ENCODE measurements around the gene RPH3AL.
"Not testable (repeated sequence)": the region's sequence is repeated elsewhere in the genome, so short reads cannot be mapped to it uniquely, and the experiment has no call there.

Gene RPH3AL

DNA sequence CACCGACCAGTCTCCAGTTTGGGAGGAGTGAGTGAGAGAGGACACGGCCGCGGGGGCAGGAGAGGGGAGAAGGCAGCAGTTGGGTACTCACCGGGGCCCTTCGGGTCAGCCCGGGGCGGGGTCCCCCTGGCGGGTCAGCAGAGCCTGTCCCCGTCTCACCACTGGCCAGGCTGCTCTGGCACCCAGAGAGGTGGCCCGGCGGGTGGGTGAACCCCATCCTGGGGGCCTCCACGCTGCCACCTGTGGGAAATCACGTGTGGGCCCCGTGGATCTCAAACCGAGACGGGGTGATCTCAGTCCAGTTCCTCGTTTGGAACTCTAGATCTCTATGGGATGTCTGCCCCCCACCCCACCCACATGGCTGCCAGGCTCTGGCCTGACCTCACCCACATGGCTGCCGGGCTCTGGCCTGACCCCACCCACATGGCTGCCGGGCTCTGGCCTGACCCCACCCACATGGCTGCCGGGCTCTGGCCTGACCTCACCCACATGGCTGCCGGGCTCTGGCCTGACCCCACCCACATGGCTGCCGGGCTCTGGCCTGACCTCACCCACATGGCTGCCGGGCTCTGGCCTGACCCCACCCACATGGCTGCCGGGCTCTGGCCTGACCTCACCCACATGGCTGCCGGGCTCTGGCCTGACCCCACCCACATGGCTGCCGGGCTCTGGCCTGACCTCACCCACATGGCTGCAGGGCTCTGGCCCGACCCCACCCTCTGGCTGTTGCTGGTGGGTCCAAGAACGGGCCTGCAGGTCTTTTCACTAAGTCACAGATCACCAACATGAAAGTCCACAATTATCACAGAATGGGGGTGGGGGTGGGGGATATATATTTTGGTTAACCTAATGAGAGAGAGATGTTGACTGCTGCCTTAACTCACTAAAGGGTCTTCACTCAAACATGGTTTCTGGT lies 136.8 kb downstream of the RPH3AL start:
- not testable (repeated sequence) for DNase-seq

DNA sequence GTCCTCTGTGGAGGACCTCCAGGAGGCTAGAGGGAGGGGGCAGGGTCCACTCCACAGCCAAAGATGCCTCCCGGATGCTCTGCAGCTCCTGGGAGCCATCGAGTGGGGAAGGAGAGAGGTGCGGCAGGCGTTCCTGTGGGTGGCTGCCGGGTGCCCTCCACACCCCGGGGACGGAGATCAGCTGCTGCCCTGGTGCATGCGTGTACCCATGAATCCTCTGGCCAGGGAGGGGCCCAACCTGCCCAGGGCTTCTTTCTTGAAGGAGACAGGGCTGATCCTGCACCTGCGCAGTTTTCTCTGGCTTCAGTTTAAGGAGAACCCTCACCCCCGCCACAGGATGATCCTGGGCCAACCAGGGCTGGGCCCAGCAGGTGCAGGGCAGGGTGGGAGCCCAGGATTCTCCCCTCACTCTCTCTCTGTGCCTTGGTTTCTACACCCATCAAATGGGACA lies 137.7 kb downstream of the RPH3AL start:
- no peak for DNase-seq

DNA sequence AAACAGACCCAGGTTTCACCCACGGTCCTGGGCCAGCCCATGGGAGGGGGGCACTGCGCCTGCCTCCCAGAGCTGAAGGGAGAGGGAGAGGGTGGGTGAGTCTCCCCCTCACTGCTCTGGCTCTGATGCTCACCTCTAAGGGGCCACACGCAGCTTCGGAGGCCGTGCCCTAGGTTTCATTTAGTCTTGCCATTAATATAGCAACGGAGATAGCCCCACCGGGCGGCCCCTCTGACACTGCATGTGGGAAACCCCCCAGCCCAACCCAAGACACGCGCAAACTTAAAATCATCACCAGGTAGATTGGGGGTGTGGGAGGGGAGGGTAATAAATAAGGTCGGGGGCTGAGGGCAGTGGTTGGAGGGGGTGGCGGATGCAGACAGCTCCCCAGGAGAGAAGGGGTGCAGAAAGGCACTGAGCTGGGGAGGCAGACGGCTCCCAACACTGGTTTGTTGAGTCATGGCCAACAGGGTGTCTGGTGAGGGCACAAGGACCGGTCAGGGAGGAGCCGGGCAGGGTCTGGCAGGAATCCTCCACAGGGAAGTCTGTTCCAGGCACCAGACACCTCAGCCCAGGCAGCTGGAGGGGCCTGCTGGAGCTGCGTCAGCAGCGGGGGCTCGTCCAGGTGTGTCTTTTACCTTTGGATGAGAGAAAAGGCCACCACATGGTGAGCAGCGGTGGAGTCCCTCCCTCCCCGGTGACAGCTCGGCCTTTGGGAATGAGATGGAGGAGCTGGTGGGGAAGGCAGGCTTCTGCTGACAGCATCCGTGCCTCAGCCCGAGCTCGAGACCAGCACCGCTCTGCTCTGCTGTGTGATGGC lies 139.1 kb downstream of the RPH3AL start:
- no peak for DNase-seq

- DNase-seq = no peak
These were observed 142.2 kb downstream of the RPH3AL start for GRCh38 chr17:210402-210801.

DNA sequence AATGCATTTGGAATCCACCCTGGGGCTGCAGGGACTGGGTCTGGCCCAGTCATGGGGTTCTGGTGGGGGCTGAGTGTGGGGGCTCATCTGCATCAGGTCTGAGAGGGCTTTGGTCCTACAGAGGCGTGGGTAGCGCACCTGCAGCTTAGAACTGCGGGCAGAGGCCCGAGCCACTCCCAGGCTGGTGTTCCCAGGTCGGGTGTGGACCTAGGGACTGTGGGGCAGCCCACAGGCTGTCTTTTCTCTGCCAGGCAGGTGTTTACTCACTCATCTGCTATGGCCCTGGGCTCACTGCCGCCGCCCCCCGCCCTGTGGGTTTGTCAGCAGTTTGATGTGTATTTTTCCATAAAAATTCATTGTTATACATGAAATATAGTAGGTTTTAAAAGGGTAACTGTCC lies 144.2 kb downstream of the RPH3AL start:
- DNase-seq = no peak

GRCh38 chr17:207775-208174 lies 144.8 kb downstream of the RPH3AL start:
- DNase-seq = no peak

GRCh38 chr17:206941-207560 lies 145.6 kb downstream of the RPH3AL start:
- no peak for DNase-seq

DNA sequence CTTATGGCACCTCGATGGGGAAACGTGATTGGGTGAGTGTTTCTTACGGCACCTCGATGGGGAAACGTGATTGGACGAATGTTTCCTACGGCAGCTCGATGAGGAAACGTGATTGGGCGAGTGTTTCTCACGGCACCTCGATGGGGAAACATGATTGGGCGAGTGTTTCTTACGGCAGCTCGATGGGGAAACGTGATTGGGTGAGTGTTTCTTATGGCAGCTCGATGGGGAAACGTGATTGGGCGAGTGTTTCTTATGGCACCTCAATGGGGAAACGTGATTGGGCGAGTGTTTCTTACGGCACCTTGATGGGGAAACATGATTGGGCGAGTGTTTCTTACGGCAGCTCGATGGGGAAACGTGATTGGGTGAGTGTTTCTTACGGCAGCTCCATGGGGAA lies 146.1 kb downstream of the RPH3AL start:
- DNase-seq = not testable (repeated sequence)

GRCh38 chr17:205817-206216 lies 146.8 kb downstream of the RPH3AL start:
- no peak for DNase-seq

DNA sequence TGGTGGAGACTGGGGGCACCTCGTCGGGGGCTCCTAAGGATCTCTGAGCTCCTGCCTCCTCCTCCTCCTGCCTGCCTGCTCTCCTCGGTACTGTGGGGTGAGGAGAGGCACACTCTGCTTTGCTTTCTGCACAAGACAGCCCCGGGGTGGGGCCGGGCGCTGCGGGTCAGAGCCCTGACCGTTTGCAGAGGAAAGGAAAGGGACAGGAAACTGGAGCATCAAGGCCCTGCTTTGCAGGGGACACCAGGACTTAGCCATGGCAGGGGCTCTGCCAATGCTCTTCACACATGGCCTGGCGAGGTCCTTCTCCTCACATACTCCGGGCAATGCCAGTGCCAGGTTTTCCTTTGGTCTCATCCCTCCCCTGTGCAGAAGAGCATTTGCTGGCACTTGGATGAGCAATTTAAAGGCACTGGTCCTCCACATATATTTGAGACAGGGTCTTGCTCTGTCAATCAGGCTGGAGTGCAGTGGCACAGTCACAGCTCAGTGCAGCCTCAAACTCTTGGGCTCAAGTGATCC lies 147.4 kb downstream of the RPH3AL start:
- DNase-seq = no peak

GRCh38 chr17:204427-205147 lies 148.0 kb downstream of the RPH3AL start:
- DNase-seq = no peak

DNA sequence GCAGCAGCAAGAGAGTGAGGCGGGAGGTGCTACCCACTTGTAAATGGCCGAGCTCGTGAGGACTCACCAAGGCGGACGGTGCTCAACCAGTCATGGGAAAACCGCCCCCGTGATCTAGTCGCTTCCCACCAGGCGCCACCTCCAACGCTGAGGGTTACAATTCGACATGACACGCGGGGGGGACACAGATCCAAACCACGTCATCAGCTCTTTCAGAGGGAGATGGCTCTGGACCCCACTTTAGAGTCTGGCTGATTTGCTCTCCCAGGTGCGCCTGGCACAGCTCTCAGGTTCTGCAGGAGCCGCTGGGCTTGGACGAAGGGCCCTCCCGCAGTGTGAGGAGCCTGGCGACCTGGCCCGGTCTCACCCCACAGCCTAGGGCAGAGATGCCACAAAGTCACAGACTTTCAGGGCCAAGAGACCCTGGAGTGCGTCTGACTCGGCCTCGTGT lies 150.1 kb downstream of the RPH3AL start:
- no peak for DNase-seq

DNA sequence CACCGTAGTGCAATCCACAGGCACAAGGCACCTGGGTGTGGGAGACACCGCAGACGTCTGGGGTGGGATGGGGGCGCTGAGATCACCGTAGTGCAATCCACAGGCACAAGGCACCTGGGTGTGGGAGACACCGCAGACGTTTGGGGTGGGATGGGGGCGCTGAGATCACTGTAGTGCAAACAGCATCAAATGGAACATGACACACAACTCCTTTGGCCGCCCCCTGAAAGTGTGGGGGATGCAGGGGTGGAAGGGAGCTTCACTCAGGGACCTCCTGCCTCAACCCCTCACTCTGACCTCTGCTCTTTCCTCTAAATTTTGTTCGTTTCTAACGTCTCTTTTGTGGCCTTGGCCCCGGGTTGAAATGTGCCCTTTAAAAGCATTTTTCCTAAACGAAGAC lies 150.9 kb downstream of the RPH3AL start:
- DNase-seq = not testable (repeated sequence)

DNA sequence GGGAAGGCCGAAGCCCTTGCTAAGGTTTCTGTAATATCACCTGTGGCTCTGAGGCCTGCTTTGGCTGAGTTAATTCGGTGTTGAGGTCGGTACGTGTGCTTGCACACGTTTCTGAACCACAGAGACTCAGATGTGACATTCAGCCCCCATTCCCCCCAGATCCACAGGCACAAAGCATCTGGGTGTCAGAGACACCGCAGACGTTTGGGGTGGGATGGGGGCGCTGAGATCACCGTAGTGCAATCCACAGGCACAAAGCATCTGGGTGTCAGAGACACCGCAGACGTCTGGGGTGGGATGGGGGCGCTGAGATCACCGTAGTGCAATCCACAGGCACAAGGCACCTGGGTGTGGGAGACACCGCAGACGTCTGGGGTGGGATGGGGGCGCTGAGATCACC lies 151.3 kb downstream of the RPH3AL start:
- not testable (repeated sequence) for DNase-seq

- no peak for DNase-seq
These were observed 152.0 kb downstream of the RPH3AL start for GRCh38 chr17:200586-200985.

- no peak for DNase-seq
These were observed 152.6 kb downstream of the RPH3AL start for GRCh38 chr17:199806-200545.

DNA sequence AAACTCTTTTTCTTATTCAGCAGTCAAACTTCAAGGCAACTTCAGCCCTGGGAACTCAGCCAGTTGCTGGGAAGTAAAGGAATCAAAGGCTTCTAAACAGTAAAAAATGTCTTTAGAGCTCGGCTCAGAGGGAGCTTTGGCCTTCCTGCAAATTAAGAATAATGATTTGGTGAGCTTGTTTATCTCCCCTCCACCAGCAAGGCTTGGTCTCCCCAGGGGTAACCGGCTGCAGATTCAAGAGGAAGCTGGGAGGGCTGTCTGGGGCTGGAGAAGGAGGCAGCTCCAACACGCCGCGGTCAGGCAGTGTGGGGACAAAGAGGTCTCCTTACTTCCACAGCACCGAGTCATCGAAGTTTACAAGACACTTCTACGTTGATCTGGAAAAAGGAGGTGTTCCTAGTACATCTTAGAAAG lies 153.4 kb downstream of the RPH3AL start:
- DNase-seq = no peak

DNA sequence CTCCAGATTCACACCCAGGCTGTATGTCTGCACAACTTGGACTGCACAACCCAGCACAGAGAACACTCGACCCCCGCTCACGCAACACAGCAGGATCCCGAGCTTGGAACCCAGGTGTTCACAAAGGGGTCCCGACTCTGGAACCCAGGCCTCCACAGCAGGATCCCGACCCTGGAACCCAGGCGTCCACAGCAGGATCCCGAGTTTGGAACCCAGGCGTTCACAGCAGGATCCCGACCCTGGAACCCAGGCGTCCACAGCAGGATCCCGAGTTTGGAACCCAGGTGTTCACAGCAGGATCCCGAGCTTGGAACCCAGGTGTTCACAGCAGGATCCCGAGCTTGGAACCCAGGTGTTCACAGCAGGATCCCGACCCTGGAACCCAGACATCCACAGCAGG lies 154.4 kb downstream of the RPH3AL start:
- DNase-seq = not testable (repeated sequence)

- DNase-seq = no peak
These were observed 155.3 kb downstream of the RPH3AL start for GRCh38 chr17:197352-197751.

DNA sequence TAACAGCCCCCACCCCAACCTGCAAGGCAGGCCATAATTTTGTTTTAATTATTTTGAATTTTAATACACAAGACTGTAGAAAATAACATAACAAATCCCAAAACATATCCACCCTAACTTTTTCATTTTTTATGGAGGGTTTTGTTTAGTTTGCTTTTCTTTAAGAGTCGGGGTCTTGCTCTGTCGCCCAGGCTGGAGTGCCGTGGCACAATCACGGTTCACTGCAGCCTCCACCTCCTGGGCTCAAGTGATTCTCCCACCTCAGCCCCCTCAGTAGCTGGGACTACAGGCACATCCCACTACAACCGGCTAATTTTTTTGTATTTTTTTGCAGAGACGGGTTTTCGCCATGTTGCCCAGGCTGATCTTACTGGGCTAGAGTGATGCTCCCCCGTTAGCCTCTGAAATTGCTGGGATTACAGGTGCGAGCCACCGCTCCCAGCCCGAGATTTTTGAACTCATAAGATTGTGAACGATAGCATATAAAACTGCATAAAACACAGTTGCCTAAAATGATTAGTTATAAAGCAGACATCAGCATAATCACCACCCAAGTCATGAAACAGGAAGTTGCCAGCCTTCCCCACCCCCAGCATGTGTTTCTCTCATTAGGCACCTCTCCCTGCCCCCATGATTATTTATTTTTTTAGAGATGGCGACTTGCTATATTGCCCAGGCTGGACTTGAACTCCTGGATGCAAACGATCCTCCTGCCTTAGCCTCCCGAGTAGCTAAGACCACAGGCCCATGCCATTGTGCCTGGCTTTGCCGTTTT lies 157.6 kb downstream of the RPH3AL start:
- no peak for DNase-seq
